IMR-90 (cell line): ENCODE measurements around the gene SLC46A1. TPM values are rescaled to one million over a fixed set of nuclear protein-coding genes. Genes with fewer than 3 reads are reported as not detected.

Experiments used
- ATAC-seq: fragments of 200-7000 bp; cut with Tn5 transposase; 2 replicates; pipeline ENCODE4 v1.9.1; 2020; ENCODE audit warnings: low read depth, mild to moderate bottlenecking, moderate library complexity
- BruUV-seq: library from RNA; stranded (reverse); fragments of 400-500 nt; replicated peaks from 2 replicates; lab custom pipeline; 2021; lab: Mats Ljungman, UMichigan
- CTCF ChIA-PET: fragments of 300-600 bp; formaldehyde crosslinking; extraction: SDS; loops from one replicate; lab custom pipeline; 2021; ENCODE audit warnings: antibody characterized with exemption; lab: Yijun Ruan, JAX
- POLR2A ChIA-PET: fragments of 300-600 bp; sonication (Branson Sonifier 250); formaldehyde crosslinking; loops from one replicate; lab custom pipeline; 2022; ENCODE audit warnings: antibody characterized with exemption; ENCODE audit not compliant: unreplicated experiment; lab: Charles Lee
- DNase-seq: peaks from one replicate; pipeline ENCODE4 v3.0.0; 2013
- H2AFZ ChIP-seq: replicated peaks from 2 replicates; pipeline ENCODE3; 2013; ENCODE audit warnings: low read length, mild to moderate bottlenecking; ENCODE audit not compliant: poor library complexity
- H2AK5ac ChIP-seq: 2 replicates; pipeline ENCODE4 v1.6.1; 2013; ENCODE audit warnings: low read depth, low read length, inconsistent platforms
- H2AK9ac ChIP-seq: replicated peaks from 2 replicates; pipeline ENCODE3; 2013; ENCODE audit warnings: mild to moderate bottlenecking, low read depth, low read length, moderate library complexity; ENCODE audit not compliant: poor library complexity
- H2BK120ac ChIP-seq: 2 replicates; pipeline ENCODE4 v1.6.1; 2013; ENCODE audit warnings: low read depth, low read length, inconsistent platforms
- H2BK15ac ChIP-seq: 3 replicates; pipeline ENCODE4 v1.6.1; 2013; ENCODE audit warnings: low read depth, low read length, inconsistent platforms
- H2BK20ac ChIP-seq: 2 replicates; pipeline ENCODE4 v1.6.1; 2013; ENCODE audit warnings: low read depth, mild to moderate bottlenecking, inconsistent platforms, low read length, moderate library complexity
- H2BK5ac ChIP-seq: 2 replicates; pipeline ENCODE4 v1.6.1; 2013; ENCODE audit warnings: mild to moderate bottlenecking, low read depth, low read length, inconsistent platforms; ENCODE audit not compliant: poor library complexity, severe bottlenecking
- H3K14ac ChIP-seq: replicated peaks from 2 replicates; pipeline ENCODE4 v1.6.1; 2013; ENCODE audit warnings: low read depth, low read length, inconsistent platforms
- H3K18ac ChIP-seq: 2 replicates; pipeline ENCODE4 v1.6.1; 2013; ENCODE audit warnings: low read depth, low read length, control low read depth
- H3K23ac ChIP-seq: 2 replicates; pipeline ENCODE4 v1.6.1; 2013; ENCODE audit warnings: low read depth, low read length, inconsistent platforms
- H3K27ac ChIP-seq: 2 replicates; pipeline ENCODE4 v1.5.1; 2013; ENCODE audit warnings: mild to moderate bottlenecking, control low read depth, low read length; ENCODE audit not compliant: insufficient read depth
- H3K27me3 ChIP-seq: 2 replicates; pipeline ENCODE4 v1.6.1; 2013; ENCODE audit warnings: low read length; ENCODE audit not compliant: control insufficient read depth, insufficient read depth
- H3K36me3 ChIP-seq: 2 replicates; pipeline ENCODE4 v1.6.1; 2013; ENCODE audit warnings: low read length, mixed read lengths; ENCODE audit not compliant: control insufficient read depth, insufficient read depth
- H3K4ac ChIP-seq: 2 replicates; pipeline ENCODE4 v1.6.1; 2013; ENCODE audit warnings: low read depth, low read length, inconsistent platforms
- H3K4me1 ChIP-seq: 2 replicates; pipeline ENCODE4 v1.6.1; 2013; ENCODE audit warnings: low read length, mixed read lengths; ENCODE audit not compliant: control insufficient read depth, insufficient read depth
- H3K4me2 ChIP-seq: 2 replicates; pipeline ENCODE4 v1.6.1; 2013; ENCODE audit warnings: low read depth, mild to moderate bottlenecking, control low read depth, low read length, moderate library complexity
- H3K4me3 ChIP-seq: 2 replicates; pipeline ENCODE4 v1.5.1; 2013; ENCODE audit warnings: low read depth, mild to moderate bottlenecking, control low read depth, low read length, moderate library complexity; ENCODE audit not compliant: insufficient read depth
- H3K56ac ChIP-seq: 2 replicates; pipeline ENCODE4 v1.6.1; 2013; ENCODE audit warnings: low read length, inconsistent platforms; ENCODE audit not compliant: insufficient read depth; ENCODE audit errors: extremely low read depth
- H3K79me1 ChIP-seq, 2 experiments: 2 replicates each; pipeline ENCODE4 v1.6.1; 2013; ENCODE audit warnings: low read length in 2 of 2, inconsistent platforms in 1 of 2, low read depth in 1 of 2
- H3K9ac ChIP-seq: 2 replicates; pipeline ENCODE4 v1.6.1; 2013; ENCODE audit warnings: low read depth, low read length, control low read depth
- H3K9me1 ChIP-seq: 2 replicates; pipeline ENCODE4 v1.6.1; 2013; ENCODE audit warnings: low read length, inconsistent platforms; ENCODE audit not compliant: insufficient read depth
- H3K9me3 ChIP-seq: 2 replicates; pipeline ENCODE4 v1.6.1; 2013; ENCODE audit warnings: low read length; ENCODE audit not compliant: control insufficient read depth, insufficient read depth
- H4K20me1 ChIP-seq: 2 replicates; pipeline ENCODE4 v1.6.1; 2013; ENCODE audit warnings: low read length, inconsistent platforms; ENCODE audit not compliant: insufficient read depth
- H4K5ac ChIP-seq: 2 replicates; pipeline ENCODE4 v1.6.1; 2013; ENCODE audit warnings: mild to moderate bottlenecking, low read depth, low read length, control low read depth
- H4K8ac ChIP-seq, 2 experiments: 2 replicates each; pipeline ENCODE4 v1.6.1; 2013; ENCODE audit warnings: low read depth in 2 of 2, low read length in 2 of 2, control low read depth in 1 of 2, inconsistent platforms in 1 of 2
- H4K91ac ChIP-seq: 2 replicates; pipeline ENCODE4 v1.6.1; 2013; ENCODE audit warnings: low read depth, low read length, inconsistent platforms; ENCODE audit not compliant: insufficient read depth
- BHLHE40 ChIP-seq: fragments of 150-350 bp; IDR thresholded peaks from 2 replicates; pipeline ENCODE4 v1.6.1; 2016; ENCODE audit warnings: mild to moderate bottlenecking, low read depth, low read length
- CEBPB ChIP-seq: IDR thresholded peaks from 2 replicates; pipeline ENCODE4 v1.6.1; 2012; ENCODE audit warnings: low read depth, low read length, improper control_type of control experiment
- CHD1 ChIP-seq: IDR thresholded peaks from 2 replicates; pipeline ENCODE4 v1.6.1; 2012; ENCODE audit warnings: low read depth, low read length, improper control_type of control experiment
- CTCF ChIP-seq: conservative IDR thresholded peaks from 2 replicates; pipeline ENCODE4 v1.5.1; 2012; ENCODE audit warnings: mild to moderate bottlenecking, low read depth, low read length, improper control_type of control experiment
- FOS ChIP-seq: fragments of 150-350 bp; IDR thresholded peaks from 2 replicates; pipeline ENCODE4 v1.6.1; 2016; ENCODE audit warnings: low read depth, low read length
- MAFK ChIP-seq: IDR thresholded peaks from 2 replicates; pipeline ENCODE4 v1.6.1; 2012; ENCODE audit warnings: low read depth, low read length, improper control_type of control experiment
- MXI1 ChIP-seq: IDR thresholded peaks from 2 replicates; pipeline ENCODE4 v1.6.1; 2012; ENCODE audit warnings: low read depth, mild to moderate bottlenecking, low read length, moderate library complexity, borderline replicate concordance
- POLR2A ChIP-seq: IDR thresholded peaks from 2 replicates; pipeline ENCODE4 v1.6.1; 2012; ENCODE audit warnings: mild to moderate bottlenecking, low read depth, low read length
- RAD21 ChIP-seq: IDR thresholded peaks from 2 replicates; pipeline ENCODE4 v1.6.1; 2012; ENCODE audit warnings: low read length, improper control_type of control experiment
- RCOR1 ChIP-seq: IDR thresholded peaks from 2 replicates; pipeline ENCODE4 v1.6.1; 2012; ENCODE audit warnings: mild to moderate bottlenecking, low read length, improper control_type of control experiment; ENCODE audit not compliant: insufficient replicate concordance
- RFX5 ChIP-seq: IDR thresholded peaks from 2 replicates; pipeline ENCODE4 v1.8.0; 2012; ENCODE audit warnings: low read depth, mild to moderate bottlenecking, low read length, moderate library complexity
- USF2 ChIP-seq: fragments of 150-350 bp; IDR thresholded peaks from 2 replicates; pipeline ENCODE4 v1.6.1; 2017; ENCODE audit warnings: mild to moderate bottlenecking, antibody characterized with exemption, low read length, low read depth
- WGBS, 2 experiments: methylation state at CpG; one replicate each; pipeline versions ENCODE4 v1.1.5 to v1.1.7; 2013; ENCODE audit warnings: missing lambda C conversion rate in 2 of 2; ENCODE audit not compliant: insufficient read length in 1 of 2; ENCODE audit errors: extremely low coverage in 2 of 2; 5-methylcytosine and 5-hydroxymethylcytosine counted together
- dilution Hi-C: fragments of 300-500 bp; cut with HindIII; formaldehyde crosslinking; loops from one replicate; pipeline ENCODE4 v1.14.3; 2018; ENCODE audit warnings: low sequenced_read_pairs; ENCODE audit not compliant: unreplicated experiment
- in situ Hi-C: fragments of 300-500 bp; cut with MboI; formaldehyde crosslinking; loops from 3 replicates; pipeline ENCODE4 v1.14.3; 2019; ENCODE audit warnings: low sequenced_read_pairs, inconsistent platforms, mixed read lengths
- intact Hi-C: fragments of 100-400 bp; cut with micrococcal nuclease; formaldehyde crosslinking; loops from 2 replicates; pipeline ENCODE4 v1.10.0; 2022
- polyA plus RNA-seq, 3 experiments: library from polyadenylated mRNA; depleted of rRNA; stranded (reverse); fragments of >200 nt; gene quantifications; 2 replicates each; pipeline ENCODE4 v1.2.3, GENCODE V29; 2012; ENCODE audit warnings: low replicate concordance in 1 of 3
- total RNA-seq: library from RNA; depleted of rRNA; stranded (reverse); fragments of >200 nt; gene quantifications from 2 replicates; pipeline ENCODE4 v1.2.3, GENCODE V29; 2012
- TF ChIP-seq, protein P1 (sequence below): fragments of 150-350 bp; IDR thresholded peaks from 2 replicates; pipeline ENCODE4 v1.6.1; 2016; ENCODE audit warnings: low read depth, mild to moderate bottlenecking, low read length, moderate library complexity, borderline replicate concordance

SLC46A1 gene
- total and polyA plus RNA-seq, 2 of the 4 experiments (the other 2 are of a cell fraction), result 2.7 to 3.9 TPM

GRCh38 chr17:28357061-28357900 lies 48.7 kb downstream of the SLC46A1 start, which contains the start of gene POLDIP2:
POLDIP2 (minus strand) TSS chr17:28357527; CDS start chr17:28357448, 79 bp downstream.
- Histone ChIP-seq H4K91ac (peak within 1 kb of the TSS; percentile 85), H2BK20ac (no peak within 1 kb of the TSS), H3K27ac (peak within 1 kb of the TSS; percentile 84), H3K23ac (peak within 1 kb of the TSS; percentile 54), H3K18ac (no peak within 1 kb of the TSS), H3K14ac (peak within 1 kb of the TSS; percentile 92), H3K4ac (peak within 1 kb of the TSS; percentile 87), H3K9ac (peak within 1 kb of the TSS; percentile 90), H2BK120ac (0 out of 2 replicates have a peak within 1 kb of the TSS, but pooled peaks have one; percentile 14), H3K9me1 (no peaks in the 10 kb centered on the region; the same call in 1 of the 2 replicates), H2BK15ac (no peak within 1 kb of the TSS), H3K27me3 (no peaks in the 10 kb centered on the region), H3K4me1 (peaks cover 3% of the 10 kb centered on the region), H2AFZ (peak within 1 kb of the TSS; percentile 97), H4K20me1 (no peaks in the 10 kb centered on the region), H3K36me3 (peaks cover 36% of the 10 kb centered on the region), H2AK9ac (peak within 1 kb of the TSS; percentile 94), H4K5ac (peak within 1 kb of the TSS; percentile 74), H2AK5ac (peak within 1 kb of the TSS; percentile 68), H3K9me3 (no peaks in the 10 kb centered on the region), H4K8ac (peak within 1 kb of the TSS; percentile 97 to 99), H3K4me2 (peak within 1 kb of the TSS; percentile 93), H2BK5ac (peak within 1 kb of the TSS; percentile 57), H3K56ac (peak within 1 kb of the TSS; percentile 86; the same call in 1 of the 2 replicates), H3K79me1 (peaks cover 42 to 56% of the 10 kb centered on the region in 2 experiments), H3K4me3 (peak within 1 kb of the TSS; percentile 80)
- in situ Hi-C loops (no loop called here), dilution Hi-C loops (no loop called here), intact Hi-C loops (no loop called here)
- CTCF ChIA-PET, result interaction anchor here (1.5 kb wide), 1 partner anchor 13 kb away, joined by 6 read pairs; the partner anchor contains the start of gene VTN
- TSS peak; percentile 56 for BruUV-seq
- ATAC-seq, result peak; percentile 99
- DNase-seq, result peak; percentile 92
- WGBS, 2 experiments, result 0% methylated on average over 41 of the region's 80 CpGs; no CpG with 5 or more reads in 1 of the 2 experiments
- POLR2A ChIA-PET, result interaction anchor here (0.6 to 1.6 kb wide), 4 partner anchors 10 to 323 kb away, joined by 4 to 10 read pairs (median 6); partner anchors contain the start of genes TNFAIP1 and VTN
- 0 out of 2 replicates have a peak, but pooled peaks have one; percentile 30 for TF ChIP-seq BHLHE40
- no peak for TF ChIP-seq RFX5
- peak; percentile 97 for TF ChIP-seq POLR2A
- no peak for TF ChIP-seq RCOR1
- no peak for TF ChIP-seq CHD1
- TF ChIP-seq MAFK, result no peak
- TF ChIP-seq, protein P1, sequence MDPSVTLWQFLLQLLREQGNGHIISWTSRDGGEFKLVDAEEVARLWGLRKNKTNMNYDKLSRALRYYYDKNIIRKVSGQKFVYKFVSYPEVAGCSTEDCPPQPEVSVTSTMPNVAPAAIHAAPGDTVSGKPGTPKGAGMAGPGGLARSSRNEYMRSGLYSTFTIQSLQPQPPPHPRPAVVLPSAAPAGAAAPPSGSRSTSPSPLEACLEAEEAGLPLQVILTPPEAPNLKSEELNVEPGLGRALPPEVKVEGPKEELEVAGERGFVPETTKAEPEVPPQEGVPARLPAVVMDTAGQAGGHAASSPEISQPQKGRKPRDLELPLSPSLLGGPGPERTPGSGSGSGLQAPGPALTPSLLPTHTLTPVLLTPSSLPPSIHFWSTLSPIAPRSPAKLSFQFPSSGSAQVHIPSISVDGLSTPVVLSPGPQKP, result no peak
- TF ChIP-seq CEBPB, result no peak
- no peak for TF ChIP-seq FOS
- no peak; the same call in 1 of the 2 replicates for TF ChIP-seq MXI1
- 0 out of 2 replicates have a peak, but pooled peaks have one; percentile 27 for TF ChIP-seq RAD21
- TF ChIP-seq CTCF, result 0 out of 2 replicates have a peak, but pooled peaks have one; percentile 5
- TF ChIP-seq USF2, result peak; percentile 94
